Colonic mucosa (tissue), 4 donors: ENCODE results near the gene CCNT2. TPM values are rescaled to one million over a fixed set of nuclear protein-coding genes. Genes with fewer than 3 reads are reported as not detected.
A peak's percentile ranks its signal among the peaks of the same experiment; 100 is the strongest.

Experiments used
- DNase-seq: peaks from one replicate; pipeline ENCODE4 v3.0.0-alpha.2; 2020
- H3K27ac ChIP-seq: fragments of 200-600 bp; one replicate; pipeline ENCODE4 v1.8.0; 2021
- H3K27me3 ChIP-seq: fragments of 200-600 bp; one replicate; pipeline ENCODE4 v1.8.0; 2021
- H3K36me3 ChIP-seq: fragments of 200-600 bp; one replicate; pipeline ENCODE4 v1.8.0; 2021
- H3K4me1 ChIP-seq: fragments of 200-600 bp; one replicate; pipeline ENCODE4 v1.8.0; 2021; ENCODE audit warnings: mild to moderate bottlenecking
- H3K4me3 ChIP-seq: fragments of 200-600 bp; one replicate; pipeline ENCODE4 v1.8.0; 2021
- H3K9ac ChIP-seq, 2 donors: one replicate each; pipeline ENCODE4 v1.7.0; 2013; ENCODE audit warnings: control low read depth in 2 of 2, low read depth in 2 of 2, low read length in 2 of 2
- H3K9me3 ChIP-seq: fragments of 200-600 bp; one replicate; pipeline ENCODE4 v1.8.0; 2021
- CTCF ChIP-seq: fragments of 200-600 bp; IDR thresholded peaks from one replicate; pipeline ENCODE4 v1.8.0; 2022; ENCODE audit warnings: antibody characterized with exemption, mild to moderate bottlenecking
- intact Hi-C: fragments of 100-400 bp; cut with DNase I; formaldehyde crosslinking; loops from one replicate; pipeline ENCODE4 v1.14.1; 2022
- total RNA-seq, 2 donors: library from RNA; stranded (reverse); fragmentation: NEBNext Ultra II Directional in 1 of 2; extraction: Animal tissue kit (Norgen Biotek cat#: 25700) in 1 of 2; gene quantifications; one replicate each; pipeline ENCODE4 v1.2.1, GENCODE V29; 2021
- donor health status: healthy.
- donor health status: DM: no; HTN: no; CAD: no.
- donor health status: DM: no; HTN: no; CAD: no.

Gene CCNT2
- total RNA-seq, 2 donors from 2014 or later = 26.3 to 38.7 TPM

- H3K27ac ChIP-seq = no peak overlapping the region
- H3K4me1 ChIP-seq = no peaks in the 10 kb centered on the region
- no peak overlapping the region for H3K9ac ChIP-seq
- H3K9me3 ChIP-seq = no peaks in the 10 kb centered on the region
- no peaks in the 10 kb centered on the region for H3K27me3 ChIP-seq
- no peak for DNase-seq
- no peaks in the 10 kb centered on the region for H3K36me3 ChIP-seq
- intact Hi-C loops = no loop called here
- TF ChIP-seq CTCF = no peak
- H3K4me3 ChIP-seq = no peak overlapping the region
Observed at GRCh38 chr2:134949981-134950708, 31.5 kb downstream of the CCNT2 start.

GRCh38 chr2:134950886-134951285, 32.3 kb downstream of the CCNT2 start:
- H3K9me3 ChIP-seq = no peaks in the 10 kb centered on the region
- H3K27me3 ChIP-seq = no peaks in the 10 kb centered on the region
- no peaks in the 10 kb centered on the region for H3K36me3 ChIP-seq
- intact Hi-C loops = no loop called here
- H3K27ac ChIP-seq = no peak overlapping the region
- no peak for TF ChIP-seq CTCF
- no peaks in the 10 kb centered on the region for H3K4me1 ChIP-seq
- no peak for DNase-seq
- no peak overlapping the region for H3K4me3 ChIP-seq
- no peak overlapping the region for H3K9ac ChIP-seq

DNA sequence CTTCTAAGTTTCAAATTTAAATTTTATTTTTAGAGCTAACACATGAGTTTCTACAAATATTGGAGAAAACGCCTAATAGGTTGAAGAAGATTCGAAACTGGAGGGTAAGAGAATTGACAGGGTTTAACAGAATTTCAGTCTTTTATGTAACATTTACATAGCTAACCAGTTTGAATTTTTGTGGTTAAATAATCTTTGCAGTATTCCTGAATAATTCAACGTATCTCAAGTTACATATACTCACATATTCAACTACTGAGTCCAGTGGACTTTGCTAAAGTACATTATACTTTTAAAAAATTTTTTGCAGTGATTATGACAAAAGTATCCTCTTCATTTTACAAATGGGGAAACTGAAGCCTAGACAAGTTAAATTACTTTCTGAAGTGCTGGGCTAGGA, 34.0 kb downstream of the CCNT2 start:
- no peaks in the 10 kb centered on the region for H3K9me3 ChIP-seq
- H3K27me3 ChIP-seq = no peaks in the 10 kb centered on the region
- H3K9ac ChIP-seq = no peak overlapping the region
- H3K36me3 ChIP-seq = no peaks in the 10 kb centered on the region
- intact Hi-C loops = no loop called here
- no peak for TF ChIP-seq CTCF
- no peak for DNase-seq
- H3K4me1 ChIP-seq = no peaks in the 10 kb centered on the region
- no peak overlapping the region for H3K4me3 ChIP-seq
- no peak overlapping the region for H3K27ac ChIP-seq

DNA sequence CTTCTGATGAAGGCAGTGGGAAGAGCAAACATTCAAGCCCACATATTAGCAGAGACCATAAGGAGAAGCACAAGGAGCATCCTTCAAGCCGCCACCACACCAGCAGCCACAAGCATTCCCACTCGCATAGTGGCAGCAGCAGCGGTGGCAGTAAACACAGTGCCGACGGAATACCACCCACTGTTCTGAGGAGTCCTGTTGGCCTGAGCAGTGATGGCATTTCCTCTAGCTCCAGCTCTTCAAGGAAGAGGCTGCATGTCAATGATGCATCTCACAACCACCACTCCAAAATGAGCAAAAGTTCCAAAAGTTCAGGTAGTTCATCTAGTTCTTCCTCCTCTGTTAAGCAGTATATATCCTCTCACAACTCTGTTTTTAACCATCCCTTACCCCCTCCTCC, 35.4 kb downstream of the CCNT2 start:
- DNase-seq = no peak
- Histone ChIP-seq H3K4me1 (no peaks in the 10 kb centered on the region), H3K27ac (no peak overlapping the region), H3K4me3 (no peak overlapping the region), H3K36me3 (no peaks in the 10 kb centered on the region), H3K9ac (no peak overlapping the region), H3K27me3 (no peaks in the 10 kb centered on the region), H3K9me3 (no peaks in the 10 kb centered on the region)
- no peak for TF ChIP-seq CTCF
- intact Hi-C loops = no loop called here

DNA sequence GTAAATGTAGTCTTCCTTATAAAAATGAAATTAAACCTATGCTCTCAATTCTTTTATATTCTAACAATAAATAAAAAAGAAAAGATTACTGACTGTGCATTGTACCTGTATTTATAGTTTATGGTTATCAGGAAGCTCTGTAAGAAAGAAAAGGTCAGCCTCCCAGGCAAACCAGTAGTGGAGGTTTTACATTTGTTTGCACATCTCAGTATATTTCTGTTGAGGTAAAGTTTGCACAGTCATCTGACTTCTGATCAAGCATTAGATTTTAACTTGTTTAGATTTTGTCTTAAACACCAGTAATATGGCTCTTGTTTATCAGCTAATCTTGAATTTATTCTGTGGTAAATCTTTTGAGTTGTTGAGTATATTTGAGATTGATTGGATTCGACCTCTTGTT, 37.1 kb downstream of the CCNT2 start:
- Histone ChIP-seq H3K36me3 (no peaks in the 10 kb centered on the region), H3K4me1 (no peaks in the 10 kb centered on the region), H3K9me3 (no peaks in the 10 kb centered on the region), H3K9ac (no peak overlapping the region), H3K27me3 (no peaks in the 10 kb centered on the region), H3K27ac (peak overlapping the region; percentile 28), H3K4me3 (no peak overlapping the region)
- no peak for TF ChIP-seq CTCF
- intact Hi-C loops = no loop called here
- no peak for DNase-seq
